NCI-H146 (cell line): ENCODE measurements around the gene PAQR8.

Experiments
- DNase-seq: peaks from one replicate; lab custom pipeline; 2025; lab: John Stamatoyannopoulos, UW

Gene PAQR8

GRCh38 chr6:52351879-52352238 is 10.1 kb upstream of the PAQR8 start:
- no peak for DNase-seq

- DNase-seq: peak; percentile 47
These were observed 9.5 kb upstream of the PAQR8 start for GRCh38 chr6:52352239-52353018.

- no peak for DNase-seq
These were observed 5.9 kb upstream of the PAQR8 start for GRCh38 chr6:52356017-52356416.

- no peak for DNase-seq
These were observed 2.5 kb upstream of the PAQR8 start for GRCh38 chr6:52359403-52359802.

- DNase-seq: no peak
These were observed 1.9 kb upstream of the PAQR8 start for GRCh38 chr6:52360028-52360427.

- no peak for DNase-seq
These were observed 1.1 kb upstream of the PAQR8 start for GRCh38 chr6:52360601-52361413.

- no peak for DNase-seq
These were observed 472 bp upstream of the PAQR8 start for GRCh38 chr6:52361414-52361944.

- peak; percentile 51 for DNase-seq
These were observed 684 bp downstream of the PAQR8 start for GRCh38 chr6:52362443-52363227.

GRCh38 chr6:52363228-52363867 is 1.4 kb downstream of the PAQR8 start:
- DNase-seq: no peak

GRCh38 chr6:52364480-52365166 is 2.7 kb downstream of the PAQR8 start:
- no peak for DNase-seq

GRCh38 chr6:52365317-52365716 is 3.4 kb downstream of the PAQR8 start:
- DNase-seq: no peak

- no peak for DNase-seq
These were observed 4.1 kb downstream of the PAQR8 start for GRCh38 chr6:52365866-52366540.

- no peak for DNase-seq
These were observed 6.1 kb downstream of the PAQR8 start for GRCh38 chr6:52368002-52368401.

GRCh38 chr6:52369234-52369633 is 7.3 kb downstream of the PAQR8 start:
- no peak for DNase-seq

- DNase-seq: no peak
These were observed 9.8 kb downstream of the PAQR8 start for GRCh38 chr6:52371656-52372191.

GRCh38 chr6:52373151-52373690 is 11.3 kb downstream of the PAQR8 start:
- no peak for DNase-seq

- no peak for DNase-seq
These were observed 12.3 kb downstream of the PAQR8 start for GRCh38 chr6:52374247-52374646.

GRCh38 chr6:52375780-52376556 is 14.0 kb downstream of the PAQR8 start:
- no peak for DNase-seq

- no peak for DNase-seq
These were observed 14.8 kb downstream of the PAQR8 start for GRCh38 chr6:52376763-52377162.
